ENCODE data around the gene PRMT3.
"Not testable (repeated sequence)": the region's sequence is repeated elsewhere in the genome, so short reads cannot be mapped to it uniquely, and the experiment has no call there.

PRMT3 gene

GRCh38 chr11:20374741-20375300 lies 12.7 kb upstream of the PRMT3 start:
- no peak for DNase-seq

GRCh38 chr11:20376162-20376730 lies 11.3 kb upstream of the PRMT3 start:
- no peak for DNase-seq

DNA sequence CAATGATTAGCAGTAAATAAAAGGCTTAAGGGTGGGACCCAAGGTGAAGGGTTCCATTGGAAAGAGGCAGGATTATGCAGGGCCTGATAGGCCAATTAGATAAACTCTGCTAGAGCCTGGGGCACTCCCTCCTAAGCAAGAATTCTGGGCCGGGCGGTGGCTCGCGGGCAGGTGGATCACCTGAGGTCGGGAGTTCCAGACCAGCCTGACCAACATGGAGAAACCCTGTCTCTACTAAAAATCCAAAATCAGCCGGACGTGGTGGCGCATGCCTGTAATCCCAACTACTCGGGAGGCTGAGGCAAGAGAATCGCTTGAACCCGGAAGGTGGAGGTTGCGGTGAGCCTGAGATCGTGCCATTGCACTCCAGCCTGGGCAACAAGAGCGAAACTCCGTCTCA lies 1.5 kb upstream of the PRMT3 start:
- not testable (repeated sequence) for DNase-seq

DNA sequence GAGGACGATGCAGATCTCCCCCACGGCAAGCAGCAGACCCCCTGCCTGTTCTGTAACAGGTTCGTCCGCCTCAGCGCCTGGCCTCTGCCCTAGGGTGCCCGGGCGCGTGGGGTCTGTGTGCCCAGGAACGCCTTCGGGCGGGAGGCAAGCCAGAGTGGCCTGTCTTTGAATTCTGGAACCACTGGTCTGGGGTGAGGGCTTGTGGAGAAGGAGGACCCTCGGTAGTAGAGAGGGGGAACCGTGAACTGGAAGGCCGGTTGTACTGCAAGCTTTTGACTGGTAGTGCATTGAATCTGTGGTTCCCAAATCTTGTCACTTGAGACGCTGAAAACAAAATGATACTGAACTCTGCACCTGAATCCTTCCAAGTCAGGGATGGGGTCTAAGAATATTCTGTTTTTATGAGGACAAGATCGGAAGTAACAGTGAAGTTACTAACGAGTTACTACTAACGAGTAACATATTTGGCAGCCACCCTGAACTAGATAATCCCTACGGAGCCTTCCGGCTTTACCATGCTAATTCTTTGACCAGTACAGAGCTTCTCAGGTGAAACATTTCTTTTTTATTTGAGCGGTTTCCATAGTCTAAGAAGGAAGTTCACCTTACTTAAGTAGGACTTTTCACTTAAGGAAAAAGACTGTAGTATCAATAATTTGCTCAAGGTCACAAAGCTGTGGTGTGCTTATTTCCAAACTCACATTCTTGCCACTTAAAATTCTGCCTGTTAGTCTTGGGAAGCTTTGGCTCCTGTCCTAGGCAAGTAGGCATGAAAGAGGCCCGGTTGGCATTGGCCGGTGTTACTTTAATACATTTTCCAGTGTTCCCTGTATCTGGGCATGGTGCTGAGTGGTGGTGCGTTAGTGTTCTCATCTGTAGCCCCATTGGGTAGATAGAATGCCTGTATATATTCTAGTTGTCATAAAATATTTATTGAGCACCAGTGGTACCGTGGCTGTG lies 860 bp downstream of the PRMT3 start:
- no peak for DNase-seq

DNA sequence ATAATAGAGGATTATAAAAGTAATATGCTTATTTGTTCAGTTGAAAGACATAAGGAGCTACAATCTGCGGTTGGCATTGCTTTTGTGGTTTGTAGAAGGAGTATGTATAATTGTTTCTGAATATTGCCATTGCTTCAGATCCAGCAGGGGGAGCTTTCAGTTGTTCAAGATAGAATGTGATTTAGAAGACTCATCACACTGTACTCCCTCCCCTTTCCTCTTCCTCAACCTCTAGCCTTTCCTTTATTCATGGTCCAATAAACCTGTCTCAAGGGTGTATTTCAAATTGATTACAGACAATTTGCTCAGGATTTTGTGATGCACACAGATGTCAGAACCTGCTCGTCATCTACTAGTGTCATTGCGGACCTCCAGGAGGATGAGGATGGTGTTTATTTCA lies 9.8 kb downstream of the PRMT3 start:
- no peak for DNase-seq

DNA sequence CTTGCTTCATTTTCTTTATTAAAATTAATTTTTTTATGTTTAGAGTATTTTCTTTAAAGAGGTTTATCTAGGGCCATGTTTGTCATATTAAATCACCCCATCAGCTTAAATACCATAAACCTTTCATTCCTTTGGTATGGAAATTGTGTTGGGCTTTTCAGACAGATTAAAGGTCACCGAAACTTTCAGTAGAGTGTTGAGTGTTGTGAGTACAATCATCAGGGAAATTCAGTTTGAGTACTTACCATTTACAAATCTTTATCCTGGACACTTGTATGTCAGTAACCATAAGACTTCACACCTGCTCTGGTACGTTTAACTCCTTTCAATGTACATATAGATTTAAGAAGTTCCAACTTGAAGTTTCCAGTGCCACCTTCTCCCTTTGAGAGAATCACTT lies 12.0 kb downstream of the PRMT3 start:
- DNase-seq = no peak

DNA sequence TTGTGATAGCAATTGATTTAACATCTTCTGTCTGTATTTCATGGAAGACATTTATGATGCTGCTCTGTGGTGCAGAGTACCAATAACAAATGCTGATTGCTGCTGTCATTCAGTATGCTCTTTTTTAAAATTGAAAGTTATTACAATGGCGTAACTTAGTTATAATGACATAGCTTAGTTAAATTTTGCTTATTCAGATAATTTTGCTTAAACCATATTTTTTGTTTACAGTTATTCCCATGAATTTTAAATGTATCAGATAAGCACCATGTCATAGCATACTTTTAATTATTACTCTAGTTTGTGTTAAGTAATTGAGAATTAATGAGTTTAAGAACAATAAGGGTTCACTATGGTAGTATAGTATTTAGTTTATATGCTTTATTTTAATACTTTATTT lies 15.5 kb downstream of the PRMT3 start:
- DNase-seq = no peak

- no peak for DNase-seq
Measured at GRCh38 chr11:20406484-20406883, 19.0 kb downstream of the PRMT3 start.

DNA sequence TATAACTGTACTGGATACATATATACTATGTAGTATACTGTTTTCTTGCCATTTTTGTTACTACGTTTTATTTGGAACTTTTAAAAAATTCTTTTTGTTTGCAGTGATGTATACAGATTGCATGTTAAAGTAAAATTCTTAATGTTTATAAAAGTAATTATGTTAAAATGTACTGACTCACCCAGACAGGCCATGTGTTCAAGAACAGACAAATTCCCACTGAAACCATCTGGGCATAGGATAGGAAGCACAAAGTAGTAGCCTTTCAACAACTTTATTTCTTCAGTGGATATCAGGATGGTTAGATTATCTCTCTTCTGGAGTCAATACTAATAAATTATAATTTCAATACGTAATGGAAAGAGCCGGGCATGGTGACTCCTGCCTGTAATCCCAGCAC lies 19.8 kb downstream of the PRMT3 start:
- no peak for DNase-seq

- DNase-seq = no peak
Measured at GRCh38 chr11:20415432-20415831, 27.9 kb downstream of the PRMT3 start.

- no peak for DNase-seq
Measured at GRCh38 chr11:20417771-20418170, 30.3 kb downstream of the PRMT3 start.

DNA sequence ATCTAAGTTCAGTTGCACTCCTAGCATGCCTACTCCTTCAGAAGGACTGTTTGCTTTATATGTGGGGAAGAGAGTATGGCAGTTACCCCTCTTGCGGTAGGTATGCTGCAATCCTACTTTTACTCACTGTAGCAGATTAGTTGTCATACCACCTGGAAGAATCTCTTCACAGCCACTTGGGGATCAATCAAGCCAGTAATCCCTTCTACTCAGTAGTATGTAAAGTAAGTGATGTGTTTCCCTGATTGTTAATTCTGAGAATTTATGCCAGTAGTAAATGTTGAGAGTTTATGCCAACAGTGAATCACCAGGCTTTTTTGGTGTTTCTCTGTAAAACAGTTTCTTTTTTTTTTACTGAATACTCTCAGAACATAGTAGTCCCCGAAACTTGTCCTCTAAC lies 34.4 kb downstream of the PRMT3 start:
- DNase-seq = no peak

- DNase-seq = no peak
Measured at GRCh38 chr11:20429216-20429615, 41.7 kb downstream of the PRMT3 start.

DNA sequence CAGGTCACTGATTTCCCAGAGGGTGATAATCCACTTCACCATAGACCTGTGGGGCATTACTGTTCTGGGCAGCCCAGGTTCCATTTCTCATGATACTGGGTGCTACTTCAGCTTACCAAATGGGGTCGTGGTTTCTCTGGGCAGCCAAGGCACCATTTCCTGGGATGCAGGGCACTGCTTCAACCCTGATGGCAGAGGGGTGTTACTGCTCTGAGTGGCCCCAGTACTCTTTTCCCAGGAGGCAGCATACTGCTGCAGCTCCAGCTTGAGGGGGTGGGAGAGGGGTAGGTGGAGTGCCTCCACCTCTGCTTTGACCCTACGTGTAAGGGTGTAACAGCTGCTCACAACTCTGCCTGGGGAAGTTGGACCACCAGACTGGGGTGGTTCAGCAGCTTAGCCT lies 51.1 kb downstream of the PRMT3 start:
- DNase-seq = no peak

- DNase-seq = no peak
Measured at GRCh38 chr11:20443596-20443995, 56.1 kb downstream of the PRMT3 start.

- no peak for DNase-seq
Measured at GRCh38 chr11:20444535-20444934, 57.0 kb downstream of the PRMT3 start.

DNA sequence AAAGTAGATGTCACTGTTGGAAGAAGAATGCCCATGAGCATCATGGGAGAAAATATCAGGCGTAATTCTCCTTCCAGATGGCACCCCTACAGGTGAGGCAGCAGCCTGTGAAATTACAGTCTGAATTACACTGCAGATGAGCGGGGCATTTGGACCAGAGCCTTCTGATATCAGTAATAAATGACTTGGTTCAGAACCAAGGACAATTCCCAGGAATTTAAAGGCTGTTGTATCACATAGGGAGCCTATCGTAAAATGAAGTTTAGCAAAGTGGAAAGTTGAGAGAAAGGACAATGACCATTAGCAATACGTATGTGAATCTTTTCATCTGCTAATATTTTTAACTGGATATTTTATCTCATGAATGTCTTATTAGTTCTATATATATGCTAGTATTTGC lies 61.3 kb downstream of the PRMT3 start:
- no peak for DNase-seq

DNA sequence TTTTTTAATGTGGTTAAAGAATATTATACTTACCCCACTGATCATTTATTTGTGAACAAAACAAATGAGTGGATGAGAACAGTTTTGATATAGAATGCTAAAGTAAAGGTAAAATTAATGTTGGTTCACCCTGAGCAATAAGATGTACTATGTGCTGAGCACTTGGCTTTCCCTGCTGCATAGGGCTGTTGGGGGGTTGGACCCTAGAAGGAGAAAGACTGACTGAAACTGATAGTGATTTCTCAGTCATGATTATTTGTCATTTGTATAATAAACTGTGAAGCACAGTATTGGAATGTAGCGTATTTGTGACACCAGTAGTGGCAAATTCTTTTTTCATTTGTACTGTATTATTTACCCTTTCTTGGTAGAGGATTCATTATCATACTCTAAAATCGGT lies 63.3 kb downstream of the PRMT3 start:
- no peak for DNase-seq

DNA sequence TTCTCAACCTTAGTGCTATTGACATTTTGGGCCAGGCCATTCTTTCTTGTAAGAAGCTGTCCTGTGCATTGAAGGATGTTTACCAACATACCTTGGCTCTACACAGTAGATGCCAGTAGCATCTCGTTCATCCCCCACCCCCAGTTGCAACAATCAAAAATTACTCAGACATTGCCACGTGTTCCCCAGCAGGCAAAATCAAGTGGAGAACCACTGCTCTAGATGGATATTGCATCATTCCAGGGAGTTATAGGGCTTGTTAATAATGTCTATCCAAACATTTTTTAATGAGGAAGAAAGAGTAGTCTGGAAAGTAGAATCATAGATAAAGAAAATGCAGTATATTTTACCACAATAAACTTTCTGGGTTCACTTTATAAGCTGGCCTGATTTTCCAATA lies 64.1 kb downstream of the PRMT3 start:
- no peak for DNase-seq

DNA sequence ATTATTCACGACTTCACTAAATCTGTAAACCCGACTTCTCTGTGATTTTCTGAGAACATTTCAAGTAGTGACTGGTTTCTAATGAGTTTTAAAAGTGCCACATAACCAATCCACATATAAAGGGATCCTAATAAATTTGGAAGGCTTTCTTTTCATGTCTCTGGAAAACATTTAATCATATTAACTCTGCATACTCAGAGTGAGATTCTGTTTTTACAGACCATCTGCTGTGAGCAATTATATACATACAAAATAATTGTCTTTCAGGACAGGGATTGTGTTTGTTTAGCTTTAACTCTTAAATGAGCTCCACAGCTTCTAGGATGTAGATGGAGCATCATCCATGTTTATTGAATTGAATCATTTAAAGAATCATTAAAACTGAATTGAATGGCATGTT lies 65.1 kb downstream of the PRMT3 start:
- no peak for DNase-seq

- DNase-seq = no peak
Measured at GRCh38 chr11:20453657-20454316, 66.3 kb downstream of the PRMT3 start.

DNA sequence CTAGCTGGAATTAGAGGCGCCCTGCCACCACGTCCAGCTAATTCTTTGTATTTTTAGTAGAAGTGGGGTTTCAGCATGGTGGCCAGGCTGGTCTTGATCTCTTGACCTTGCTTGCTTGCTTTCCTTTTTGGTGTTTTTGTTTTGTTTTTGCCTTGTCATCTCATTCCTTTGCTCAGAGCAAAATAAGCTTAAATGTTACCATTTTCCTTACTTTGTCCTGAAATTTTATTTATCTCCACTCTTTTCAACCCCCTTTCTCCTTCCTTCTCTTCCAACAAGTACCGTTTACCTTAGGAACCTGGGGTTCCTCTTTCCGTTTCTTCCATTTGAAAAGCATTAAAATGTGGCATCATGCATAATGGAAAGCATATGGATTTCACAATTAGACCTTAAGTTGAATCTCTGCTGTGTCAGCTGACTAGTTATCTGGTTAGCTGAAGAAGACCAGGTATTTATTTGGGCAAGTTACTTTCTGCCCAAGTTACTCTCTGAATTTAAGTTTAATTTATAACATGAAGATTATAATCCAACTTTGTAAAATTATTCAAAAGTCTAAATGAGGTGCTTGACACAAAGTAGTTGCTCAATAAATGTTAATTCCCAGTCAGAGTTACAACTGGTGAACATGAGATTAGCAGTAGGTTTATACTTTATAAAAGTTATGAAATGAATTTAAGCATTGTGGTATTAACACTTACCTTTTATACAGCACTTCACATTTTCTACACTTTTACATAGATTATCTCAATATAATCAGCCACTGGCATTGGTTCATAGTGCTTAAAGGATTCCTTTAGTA lies 69.7 kb downstream of the PRMT3 start:
- DNase-seq = no peak
